Effector CD4-positive, alpha-beta T cell (primary cell): Measurements from ENCODE around the gene B3GNT7. TPM values are rescaled to one million over a fixed set of nuclear protein-coding genes. Genes with fewer than 3 reads are reported as not detected.
"Not testable (repeated sequence)": the region's sequence is repeated elsewhere in the genome, so short reads cannot be mapped to it uniquely, and the experiment has no call there.

Experiments
- DNase-seq: peaks from one replicate; pipeline ENCODE4 v3.0.0-alpha.2; 2020
- total RNA-seq: gene quantifications from one replicate; lab custom pipeline; 2026; lab: John Stamatoyannopoulos, UW

The B3GNT7 gene, protein sequence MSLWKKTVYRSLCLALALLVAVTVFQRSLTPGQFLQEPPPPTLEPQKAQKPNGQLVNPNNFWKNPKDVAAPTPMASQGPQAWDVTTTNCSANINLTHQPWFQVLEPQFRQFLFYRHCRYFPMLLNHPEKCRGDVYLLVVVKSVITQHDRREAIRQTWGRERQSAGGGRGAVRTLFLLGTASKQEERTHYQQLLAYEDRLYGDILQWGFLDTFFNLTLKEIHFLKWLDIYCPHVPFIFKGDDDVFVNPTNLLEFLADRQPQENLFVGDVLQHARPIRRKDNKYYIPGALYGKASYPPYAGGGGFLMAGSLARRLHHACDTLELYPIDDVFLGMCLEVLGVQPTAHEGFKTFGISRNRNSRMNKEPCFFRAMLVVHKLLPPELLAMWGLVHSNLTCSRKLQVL
- not detected for total RNA-seq

DNA sequence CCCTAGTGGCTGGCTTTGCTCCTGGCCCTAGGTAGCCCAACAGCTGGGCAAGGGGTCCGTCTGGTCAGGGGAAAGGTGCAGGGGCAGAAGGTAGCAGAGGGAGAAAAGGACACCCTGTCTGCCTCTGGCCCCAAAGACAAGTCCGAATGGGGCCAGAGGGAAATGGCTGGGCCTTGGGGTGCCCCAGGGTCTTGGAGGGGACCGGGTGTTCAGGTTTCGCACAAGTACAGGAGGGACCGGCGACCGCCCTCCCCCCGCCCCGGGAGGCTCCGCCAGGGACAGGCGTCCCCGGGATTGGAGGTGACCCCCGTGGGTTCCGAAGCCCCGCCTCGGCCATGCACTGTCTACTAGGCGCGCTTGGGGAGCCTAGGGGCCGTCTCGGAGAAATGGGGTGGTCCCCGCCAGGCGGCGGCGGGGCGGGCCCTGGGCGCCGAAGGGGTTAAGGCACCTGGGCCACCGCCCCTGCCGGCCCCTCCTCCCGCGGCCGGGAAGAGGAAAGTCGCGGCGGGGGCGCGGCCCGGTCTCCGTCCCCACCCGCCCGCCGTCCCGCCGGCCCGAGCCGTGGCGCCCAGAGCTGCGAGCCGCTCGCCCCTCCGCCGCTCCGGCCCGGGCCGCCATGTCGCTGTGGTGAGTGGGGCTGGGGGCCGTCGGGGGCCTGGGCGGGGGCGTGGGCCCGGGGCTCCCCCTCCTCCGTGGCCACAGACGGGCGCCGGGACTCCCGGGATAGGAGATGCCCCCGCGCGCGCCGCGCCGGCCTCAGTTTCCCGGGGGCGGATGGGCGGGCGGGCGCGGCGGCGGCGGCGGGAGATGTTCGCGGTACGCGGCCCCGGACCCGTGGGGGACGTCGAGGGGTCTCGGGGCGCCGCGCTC is at the start of gene B3GNT7:
B3GNT7 (plus strand) TSS at position 523 of the 870 bp plus-strand sequence; CDS start at position 617, 94 bp downstream.
- no peak for DNase-seq

DNA sequence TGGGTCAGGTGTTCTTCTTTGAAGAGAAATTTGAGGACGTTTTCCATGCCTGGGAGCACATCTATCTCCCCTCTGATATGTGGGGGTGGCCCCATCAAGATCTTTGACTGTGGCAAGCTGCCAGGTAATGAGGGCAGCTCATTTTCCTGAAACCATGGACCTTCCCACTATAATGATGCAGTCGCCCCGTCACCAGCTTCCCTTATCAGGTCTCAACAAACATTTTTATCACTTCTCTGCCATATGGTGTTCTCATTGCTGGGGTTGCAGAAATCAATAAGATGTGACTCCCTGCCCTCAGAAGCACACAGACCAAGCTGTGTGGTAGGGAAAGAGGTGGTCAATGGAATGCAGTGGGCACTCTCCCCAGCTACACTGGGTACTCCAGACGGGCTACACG is 48.4 kb upstream of the B3GNT7 start:
- DNase-seq: no peak

DNA sequence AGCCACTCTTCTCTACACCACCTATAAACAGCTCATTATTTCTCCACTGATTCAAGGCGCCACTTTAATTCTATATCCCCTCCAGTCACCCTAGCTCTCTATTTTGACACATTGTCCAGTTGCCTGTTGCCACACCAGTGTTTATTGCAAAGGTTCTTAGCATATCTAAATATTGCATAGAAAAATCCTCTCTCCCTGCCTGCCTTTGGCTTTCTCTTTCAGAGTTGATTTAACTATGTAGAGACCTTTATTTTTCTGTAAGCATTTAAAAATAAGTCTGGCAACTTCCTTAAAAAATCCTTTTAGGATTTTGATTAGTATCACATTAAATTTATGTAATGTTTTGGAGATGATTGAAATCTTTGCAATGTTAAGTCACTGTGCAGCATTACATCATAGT is 47.9 kb upstream of the B3GNT7 start:
- no peak for DNase-seq

DNA sequence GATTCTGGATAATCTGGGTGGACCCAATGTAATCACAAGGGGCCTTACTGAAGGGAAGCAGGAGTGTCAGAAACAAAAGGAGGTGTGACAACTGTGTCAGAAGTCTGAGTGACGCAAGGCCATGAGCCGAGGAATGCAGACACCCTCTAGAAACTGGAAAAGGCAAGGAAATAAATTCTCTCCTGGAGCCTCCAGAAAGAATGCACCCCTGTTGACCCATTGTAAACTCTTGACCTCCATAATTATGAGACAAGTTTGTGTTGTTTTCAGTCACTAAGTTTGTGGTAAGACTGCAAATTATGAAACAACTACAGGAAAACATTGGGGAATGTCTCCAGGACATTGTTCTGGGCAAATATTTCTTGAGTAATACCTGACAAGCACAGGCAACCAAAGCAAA is 47.3 kb upstream of the B3GNT7 start:
- no peak for DNase-seq

DNA sequence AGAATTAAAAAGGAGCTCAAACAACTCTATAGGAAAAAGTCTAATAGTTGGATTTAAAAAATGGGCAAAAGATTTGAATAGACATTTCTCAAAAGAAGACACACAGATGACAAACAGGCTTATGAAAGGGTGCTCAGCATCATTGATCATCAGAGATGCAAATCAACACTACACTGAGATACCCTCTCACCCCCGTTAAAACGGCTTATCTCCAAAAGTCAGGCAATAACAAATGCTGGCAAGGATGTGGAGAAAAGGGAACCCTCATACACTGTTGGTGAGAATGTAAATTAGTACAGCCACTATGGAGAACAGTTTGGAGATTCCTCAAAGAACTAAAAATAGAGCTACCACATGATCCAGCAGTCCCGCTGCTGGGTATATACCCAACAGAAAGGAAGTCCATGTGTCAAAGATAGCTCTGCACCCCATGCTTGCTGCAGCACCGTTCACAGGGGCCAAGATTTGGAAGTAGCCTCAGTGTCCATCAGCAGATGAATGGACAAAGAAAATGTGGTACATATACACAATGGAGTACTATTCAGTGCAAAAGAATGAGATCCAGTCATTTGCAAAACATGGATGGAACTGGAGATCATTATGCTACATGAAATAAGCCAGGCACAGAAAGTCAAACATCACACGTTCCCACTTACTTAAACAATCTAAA is 46.7 kb upstream of the B3GNT7 start:
- no peak for DNase-seq

DNA sequence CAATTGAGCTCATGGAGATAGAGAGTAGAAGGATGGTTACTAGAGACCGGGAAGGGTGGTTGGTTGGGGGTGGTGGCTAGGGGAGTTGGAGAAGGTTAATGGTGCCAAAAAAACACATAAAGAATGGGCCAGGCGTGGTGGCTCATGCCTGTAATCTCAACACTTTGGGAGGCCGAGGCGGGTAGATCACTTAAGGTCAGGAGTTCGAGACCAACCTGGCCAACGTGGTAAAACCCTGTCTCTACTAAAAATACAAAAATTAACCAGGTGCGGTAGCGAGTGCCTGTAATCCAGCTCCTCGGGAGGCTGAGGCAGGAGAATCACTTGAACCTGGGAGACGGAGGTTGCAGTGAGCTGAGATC is 46.2 kb upstream of the B3GNT7 start:
- DNase-seq: not testable (repeated sequence)

DNA sequence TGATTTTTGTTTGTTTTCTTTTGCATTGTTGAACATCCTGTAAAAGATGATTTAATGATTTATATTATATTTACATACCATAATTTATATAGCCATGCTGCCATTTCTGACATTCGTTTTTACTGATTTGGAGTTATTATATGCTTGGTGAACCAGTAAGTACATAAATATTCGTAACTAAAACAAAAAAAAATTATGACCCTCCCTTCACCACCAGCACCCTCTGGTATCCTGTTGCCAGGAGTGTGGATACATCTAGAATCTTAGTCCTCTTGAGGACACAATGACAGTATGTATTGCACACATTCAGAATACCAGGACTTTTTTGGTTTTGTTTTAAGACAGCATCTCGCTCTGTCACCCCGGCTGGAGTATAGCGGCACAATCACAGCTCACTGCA is 43.9 kb upstream of the B3GNT7 start:
- no peak for DNase-seq

DNA sequence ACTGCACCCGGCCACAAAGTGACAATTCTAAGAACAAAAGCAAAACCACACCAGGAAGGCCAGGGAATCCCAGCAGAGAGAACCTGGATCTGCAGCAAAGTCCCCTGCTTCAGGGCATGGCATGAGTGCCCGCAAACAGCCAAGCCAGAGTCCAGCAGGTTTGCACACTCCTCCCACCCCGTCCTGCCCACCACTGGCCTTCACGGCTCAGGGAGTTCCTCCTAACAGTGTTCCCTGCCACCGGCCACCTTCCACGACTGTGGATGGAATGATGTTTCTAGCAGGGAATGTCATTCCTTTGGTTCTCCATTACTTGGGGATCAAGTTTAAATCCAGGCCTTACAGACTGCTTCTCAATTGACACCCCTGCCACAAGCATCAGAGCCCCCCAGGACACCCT is 42.0 kb upstream of the B3GNT7 start:
- no peak for DNase-seq

DNA sequence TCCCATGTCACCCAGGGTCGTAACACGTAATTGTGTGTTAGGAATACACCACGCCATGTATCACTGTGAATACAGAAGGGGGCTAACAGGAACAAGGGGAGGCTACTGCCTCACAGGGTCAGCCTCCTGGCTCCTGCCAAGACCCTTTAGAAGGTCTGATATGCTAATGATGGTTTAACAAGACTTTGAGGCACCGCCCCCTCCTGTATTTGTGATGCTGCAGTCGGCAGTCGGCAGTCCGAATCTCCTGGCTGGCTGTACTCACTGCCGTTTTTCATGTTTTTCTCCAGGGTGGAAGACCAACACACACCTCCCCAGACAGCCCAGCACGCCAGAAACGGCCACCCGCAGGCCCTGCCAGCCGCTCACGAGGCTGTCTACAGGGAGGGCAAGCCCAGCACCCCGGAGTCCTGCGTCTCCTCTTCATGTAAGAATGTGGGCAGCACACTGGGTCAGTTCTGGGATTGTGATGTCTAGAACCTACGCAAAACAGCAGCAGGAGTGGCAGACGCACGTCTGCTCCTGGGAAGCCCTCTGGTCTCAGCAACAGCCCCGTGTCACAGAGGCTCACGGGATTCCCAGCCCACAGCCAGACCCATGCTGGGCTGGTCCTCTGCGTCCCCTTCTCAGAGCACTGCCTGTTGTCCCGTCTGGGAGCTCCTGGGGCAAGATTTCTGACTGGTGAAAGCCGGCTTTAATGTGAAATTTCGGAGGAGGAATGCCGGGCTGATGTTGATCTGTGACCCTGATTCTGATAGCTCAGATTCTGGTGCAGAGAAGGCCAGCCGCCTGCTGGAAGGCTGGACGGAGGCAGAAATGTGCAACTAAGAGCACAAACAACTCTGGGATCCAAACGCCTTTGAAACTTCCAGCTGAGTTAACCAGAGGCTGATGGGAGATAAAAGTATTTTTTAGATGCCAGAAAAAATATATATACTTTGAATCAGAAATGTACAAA is 39.7 kb upstream of the B3GNT7 start:
- no peak for DNase-seq

DNA sequence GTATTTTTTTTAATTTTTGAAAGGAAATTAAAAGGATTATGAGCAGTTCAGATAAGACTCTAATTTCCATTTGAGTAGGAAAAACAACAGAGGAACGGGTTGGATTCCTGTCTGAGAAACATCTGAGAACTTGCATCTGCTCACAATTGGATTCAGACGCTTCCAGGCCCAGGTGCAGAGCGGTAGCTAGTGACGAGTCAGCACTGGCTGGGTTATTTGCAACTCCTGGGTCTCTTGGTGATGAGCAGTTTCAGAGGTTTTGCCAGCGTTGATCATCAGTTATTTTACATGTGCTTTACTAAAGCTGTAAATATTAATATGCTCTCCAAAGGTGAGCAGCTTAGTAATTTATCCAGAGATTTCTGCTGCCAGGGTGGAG is 39.1 kb upstream of the B3GNT7 start:
- no peak for DNase-seq

DNA sequence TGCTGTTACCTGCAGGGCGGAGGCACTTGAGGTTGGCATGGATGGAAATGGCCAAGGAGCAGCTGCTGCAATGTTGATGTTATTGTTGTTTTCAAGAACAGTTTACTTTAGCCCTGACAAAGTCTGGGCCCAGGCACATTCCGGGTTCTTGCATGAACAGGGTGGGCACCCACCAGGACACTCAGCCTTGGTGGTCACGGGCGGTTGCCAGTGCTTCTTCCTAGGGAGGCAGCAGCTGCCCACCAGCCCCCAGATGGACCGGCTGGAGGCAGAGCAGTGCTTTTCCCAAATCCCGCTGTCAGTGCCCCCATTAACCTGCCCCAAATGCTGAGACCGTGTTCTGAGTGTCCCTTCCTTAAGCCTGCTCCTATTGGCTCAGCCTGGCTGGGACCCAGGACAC is 38.5 kb upstream of the B3GNT7 start:
- DNase-seq: no peak

DNA sequence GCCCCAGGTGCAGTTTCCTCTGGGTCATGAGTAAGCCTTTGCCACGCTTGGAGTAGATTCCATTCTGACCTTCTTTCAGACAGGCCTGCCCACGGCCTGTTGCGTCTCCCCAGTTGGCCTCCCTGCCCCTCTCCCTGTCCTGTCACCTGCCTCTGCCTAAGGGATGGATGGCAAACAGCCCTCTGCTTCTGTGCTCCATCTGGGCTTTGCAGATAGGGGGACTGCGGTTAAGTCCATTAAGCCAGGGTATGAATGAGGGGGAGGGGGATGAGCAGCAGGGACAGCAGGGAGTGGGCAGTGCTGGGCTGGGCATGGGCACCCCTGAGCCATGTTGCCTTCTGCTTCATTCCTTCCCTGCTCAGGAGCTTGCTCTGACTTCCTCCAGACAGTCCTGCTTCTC is 37.6 kb upstream of the B3GNT7 start:
- no peak for DNase-seq

DNA sequence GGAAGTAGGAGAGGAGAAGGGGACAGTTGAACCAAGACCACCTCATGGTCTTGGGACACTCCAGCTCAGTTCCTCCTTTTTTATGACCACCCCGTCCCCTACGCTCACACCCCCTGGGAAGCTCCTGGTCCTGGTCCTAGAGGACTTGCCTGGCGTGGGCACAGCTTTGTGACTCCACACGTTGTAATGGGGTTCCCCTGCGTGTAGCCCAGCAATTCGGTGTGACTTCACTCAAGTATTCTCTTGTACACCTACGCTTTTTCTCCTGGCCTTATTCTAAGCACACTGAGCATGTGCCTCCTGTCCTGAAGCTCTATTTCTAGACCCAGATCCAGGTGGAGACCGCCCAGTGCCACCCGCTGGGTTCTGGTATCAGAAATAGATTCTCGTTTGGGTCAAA is 36.1 kb upstream of the B3GNT7 start:
- DNase-seq: no peak

DNA sequence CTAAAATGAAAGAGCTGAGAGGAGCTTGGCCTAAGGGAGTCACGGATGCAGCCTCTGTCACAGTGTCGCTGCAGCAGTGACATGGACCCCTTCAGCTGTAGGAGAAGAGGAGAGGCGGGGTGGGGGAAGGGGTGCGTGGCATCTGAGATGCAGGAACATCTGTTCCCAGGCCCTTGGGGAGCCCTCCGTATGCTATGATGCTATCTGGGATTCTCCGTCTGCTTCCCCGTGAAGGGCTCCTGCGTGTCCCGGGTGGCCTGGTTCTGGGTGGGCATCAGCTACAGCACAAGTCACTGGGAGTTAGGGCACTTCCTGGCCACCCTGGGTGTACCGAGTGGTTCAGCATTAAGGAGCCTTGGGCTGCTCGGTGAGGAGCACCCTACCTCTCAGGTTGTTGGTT is 35.6 kb upstream of the B3GNT7 start:
- no peak for DNase-seq

DNA sequence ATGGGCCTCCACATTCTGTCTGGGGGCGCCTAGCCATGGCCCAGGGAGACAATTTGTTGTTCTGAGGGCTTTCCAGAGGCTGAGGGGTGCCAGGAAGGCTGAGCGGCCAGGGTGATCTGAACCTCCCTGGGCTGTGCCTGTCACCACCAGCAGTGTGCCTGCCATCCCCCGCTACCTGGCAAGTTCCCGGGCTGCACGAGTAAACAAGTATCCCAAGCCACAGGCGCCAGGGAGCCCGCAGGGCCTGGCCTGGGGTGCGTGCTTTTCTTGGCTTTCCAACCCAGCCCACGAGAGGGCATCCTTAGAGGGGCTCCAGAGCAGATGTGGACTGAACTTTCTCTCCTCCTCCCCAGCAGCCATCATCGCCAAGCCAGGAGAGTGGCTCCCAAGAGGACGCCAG is 35.1 kb upstream of the B3GNT7 start:
- no peak for DNase-seq

DNA sequence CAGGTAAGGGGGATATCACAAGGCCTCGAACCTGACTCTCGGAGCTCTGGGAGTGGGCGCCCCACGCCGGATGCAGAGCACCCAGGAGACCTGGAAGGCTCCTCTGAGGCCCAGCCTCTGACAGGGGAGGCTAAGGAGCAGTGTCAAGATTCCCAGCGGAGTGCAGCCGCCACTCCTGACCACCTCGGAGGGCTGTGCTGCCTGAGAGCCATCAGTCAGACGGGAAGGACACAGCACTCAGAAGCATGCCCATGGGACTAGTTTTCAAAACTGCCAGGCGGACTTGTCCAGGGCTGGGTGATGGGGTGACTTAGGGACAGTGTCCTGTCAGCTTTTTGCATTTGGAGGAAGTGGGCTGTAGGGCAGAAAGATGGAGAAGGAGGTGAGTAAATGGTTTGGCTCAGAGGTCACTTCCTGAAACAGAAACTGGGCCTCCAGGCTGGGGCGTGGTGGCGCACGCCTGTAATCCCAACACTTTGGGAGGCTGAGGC is 34.6 kb upstream of the B3GNT7 start:
- no peak for DNase-seq

DNA sequence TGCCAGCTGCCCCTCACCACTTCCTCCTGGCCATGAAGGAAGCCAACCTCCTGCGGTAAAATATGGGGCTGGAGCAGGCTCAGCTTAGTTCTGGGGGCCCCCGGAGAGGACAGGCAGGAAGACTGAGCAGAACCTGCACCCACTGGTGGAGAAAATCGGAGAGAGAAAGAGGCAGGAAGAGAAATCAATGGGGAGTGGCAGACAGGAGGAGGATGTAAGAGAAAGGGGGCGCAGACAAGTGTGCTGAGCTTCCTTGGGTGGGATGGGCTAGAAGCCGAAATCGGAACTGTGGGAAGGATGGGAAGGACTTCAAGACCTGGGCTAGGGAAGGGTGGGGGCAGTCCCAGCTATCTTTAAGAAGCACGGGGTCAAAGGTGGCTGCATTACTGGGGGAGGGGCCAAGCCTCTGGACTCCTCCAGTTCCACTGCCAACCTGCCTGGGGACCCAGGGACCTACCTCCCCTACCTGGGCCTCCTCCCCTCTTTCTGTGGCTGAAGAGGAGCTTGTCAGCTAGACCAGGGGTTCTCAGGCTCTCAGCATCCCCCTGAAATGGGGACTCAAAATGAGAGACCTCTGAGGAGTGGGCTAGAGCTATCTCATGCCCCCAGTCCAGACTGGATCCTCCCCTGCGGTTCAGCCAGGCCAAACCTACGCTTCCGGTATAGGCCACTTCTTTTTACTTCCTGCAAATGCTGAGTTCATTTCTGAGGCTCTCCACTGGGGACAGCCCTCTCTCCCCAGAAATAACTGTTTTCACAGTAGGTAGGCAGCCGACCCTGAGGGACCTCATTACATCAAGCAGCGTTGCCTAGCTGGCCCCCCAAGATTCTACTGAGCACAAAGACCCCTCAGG is 33.6 kb upstream of the B3GNT7 start:
- no peak for DNase-seq

DNA sequence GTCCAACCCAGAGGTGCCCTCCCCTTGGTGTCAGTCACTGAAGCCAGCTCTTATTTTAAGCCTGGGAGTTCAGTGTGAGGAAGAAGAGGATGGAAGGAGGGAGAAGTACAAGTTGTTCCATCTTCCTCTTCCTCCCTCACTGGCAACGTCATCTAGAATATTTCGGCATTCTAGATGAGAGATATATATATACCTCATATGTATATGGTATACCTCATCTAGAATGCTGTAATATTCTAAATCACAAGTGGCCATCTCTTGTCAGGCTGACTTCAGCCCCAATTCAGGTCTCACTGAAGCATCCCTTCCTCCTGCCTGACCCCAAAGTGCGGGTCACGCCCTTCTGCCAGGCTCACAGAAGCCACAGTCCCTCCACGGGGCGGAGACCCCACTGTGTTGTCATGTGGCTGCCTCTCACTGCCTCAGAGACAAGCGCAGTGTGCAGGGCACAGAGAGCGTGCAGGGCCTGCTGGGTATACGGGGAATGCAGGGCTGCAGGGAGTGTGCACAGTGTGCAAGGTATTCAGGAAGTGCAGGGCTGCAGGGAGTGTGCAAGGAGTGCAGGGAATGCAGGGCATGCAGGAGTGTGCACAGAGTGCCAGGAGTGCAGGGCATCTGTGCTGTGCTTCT is 32.8 kb upstream of the B3GNT7 start:
- DNase-seq: no peak

DNA sequence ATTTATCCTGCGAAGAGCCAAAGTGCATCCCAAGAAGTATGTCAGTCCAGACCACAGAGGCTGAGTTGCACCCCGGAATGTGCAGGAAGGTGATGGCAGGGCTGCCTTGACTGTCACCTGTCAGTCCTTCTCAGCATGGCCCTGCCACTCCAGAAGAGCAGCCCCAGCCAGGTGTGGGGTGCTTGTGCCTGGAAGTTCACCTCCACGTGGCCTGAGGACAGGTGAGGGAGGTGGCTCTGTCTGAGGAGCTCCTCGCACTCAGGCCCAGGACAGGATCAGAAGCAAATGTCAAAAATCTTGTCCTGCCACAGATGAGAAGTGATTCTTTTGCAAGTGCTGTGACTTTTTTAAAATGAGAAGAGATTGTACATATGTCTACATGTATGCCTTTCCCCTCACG is 31.4 kb upstream of the B3GNT7 start:
- no peak for DNase-seq

DNA sequence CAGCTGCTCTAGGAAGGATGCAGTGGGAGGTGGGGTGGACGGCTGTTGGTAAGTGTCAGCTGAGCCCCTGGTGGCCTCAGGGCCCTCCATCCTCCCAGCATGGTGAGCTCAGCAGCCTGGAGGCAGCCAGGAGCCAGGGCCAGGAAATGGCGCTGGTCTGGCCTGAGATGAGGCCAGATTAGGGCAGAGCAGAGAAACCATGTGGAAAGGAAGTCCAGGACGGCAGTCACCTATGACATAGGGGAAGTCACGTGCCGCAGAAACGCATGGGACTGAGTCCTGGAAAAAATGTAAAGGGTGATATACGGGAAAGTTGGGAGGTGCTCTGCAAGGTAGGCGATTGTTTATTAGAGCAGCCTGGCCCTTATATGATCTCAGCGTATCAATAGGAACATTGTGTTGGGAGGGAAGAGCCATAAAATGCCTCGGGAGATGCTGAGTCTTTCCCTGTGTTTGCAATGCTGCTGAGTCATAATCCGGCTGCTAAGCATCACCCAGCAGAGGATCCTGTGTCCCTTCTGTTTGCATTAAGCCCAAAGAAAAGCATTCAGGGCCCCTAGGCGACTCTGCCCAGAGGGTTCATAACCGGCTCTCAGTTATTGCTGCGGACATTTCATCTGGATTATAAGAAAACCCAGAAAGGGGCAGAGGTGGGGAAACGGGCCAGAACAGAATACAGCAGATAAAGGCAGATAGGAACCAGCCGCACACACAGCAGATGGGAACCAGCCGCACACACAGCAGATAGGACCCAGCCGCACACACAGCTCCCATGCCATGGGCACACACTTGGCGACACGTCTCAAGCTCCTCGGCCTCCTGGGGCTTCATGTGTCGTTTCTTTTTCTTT is 30.3 kb upstream of the B3GNT7 start:
- no peak for DNase-seq
